Neural progenitor cell (in vitro differentiated cells): ENCODE measurements around the gene OR52D1.

Experiments used
- EZH2 ChIP-seq: fragments of 200-600 bp; sonication (generic); IDR thresholded peaks from 2 replicates; pipeline ENCODE4 v1.6.1; 2017; ENCODE audit warnings: antibody characterized with exemption, mild to moderate bottlenecking, moderate library complexity
- TF ChIP-seq, protein P1 (sequence below): fragments of 200-600 bp; sonication (generic); IDR thresholded peaks from 2 replicates; pipeline ENCODE4 v1.5.1; 2017; ENCODE audit warnings: antibody characterized with exemption, mild to moderate bottlenecking

DNA sequence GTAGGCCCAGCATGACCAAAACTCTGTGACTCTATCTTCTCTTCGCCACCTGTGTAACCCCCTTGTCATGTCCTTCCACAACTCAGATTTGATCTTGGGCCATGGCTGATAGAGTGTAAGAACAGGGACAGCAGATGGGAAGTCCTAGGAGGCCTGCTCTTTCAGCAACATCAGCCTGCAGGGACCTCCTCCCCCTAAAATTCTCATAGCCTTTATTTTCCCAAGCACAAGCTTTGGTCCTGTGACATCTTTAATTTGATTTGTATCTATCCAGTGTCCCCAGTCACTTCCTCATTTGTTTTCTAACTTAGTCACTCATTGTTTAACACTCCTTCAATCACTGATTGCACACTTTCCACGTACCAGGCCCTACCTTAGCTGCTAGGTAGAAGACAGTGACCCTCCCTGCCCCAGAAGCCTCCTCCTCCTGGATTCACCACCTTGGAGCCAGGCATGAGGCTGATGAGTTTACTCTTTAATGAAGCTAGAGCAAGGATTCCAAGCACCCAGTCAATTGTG lies 16.0 kb downstream of the OR52D1 start:
- TF ChIP-seq, protein P1, sequence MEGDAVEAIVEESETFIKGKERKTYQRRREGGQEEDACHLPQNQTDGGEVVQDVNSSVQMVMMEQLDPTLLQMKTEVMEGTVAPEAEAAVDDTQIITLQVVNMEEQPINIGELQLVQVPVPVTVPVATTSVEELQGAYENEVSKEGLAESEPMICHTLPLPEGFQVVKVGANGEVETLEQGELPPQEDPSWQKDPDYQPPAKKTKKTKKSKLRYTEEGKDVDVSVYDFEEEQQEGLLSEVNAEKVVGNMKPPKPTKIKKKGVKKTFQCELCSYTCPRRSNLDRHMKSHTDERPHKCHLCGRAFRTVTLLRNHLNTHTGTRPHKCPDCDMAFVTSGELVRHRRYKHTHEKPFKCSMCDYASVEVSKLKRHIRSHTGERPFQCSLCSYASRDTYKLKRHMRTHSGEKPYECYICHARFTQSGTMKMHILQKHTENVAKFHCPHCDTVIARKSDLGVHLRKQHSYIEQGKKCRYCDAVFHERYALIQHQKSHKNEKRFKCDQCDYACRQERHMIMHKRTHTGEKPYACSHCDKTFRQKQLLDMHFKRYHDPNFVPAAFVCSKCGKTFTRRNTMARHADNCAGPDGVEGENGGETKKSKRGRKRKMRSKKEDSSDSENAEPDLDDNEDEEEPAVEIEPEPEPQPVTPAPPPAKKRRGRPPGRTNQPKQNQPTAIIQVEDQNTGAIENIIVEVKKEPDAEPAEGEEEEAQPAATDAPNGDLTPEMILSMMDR = no peak
- no peak for TF ChIP-seq EZH2
